ENCODE data around the gene ANXA6.
"Not testable (repeated sequence)": the region's sequence is repeated elsewhere in the genome, so short reads cannot be mapped to it uniquely, and the experiment has no call there.

GRCh38 chr5:151176268-151176667 is 18.7 kb upstream of the ANXA6 start:
- TF ChIP-seq CTCF (optimal IDR thresholded peaks at IDR 0.05 in 1 of 3, IDR thresholded peaks at IDR 0.05 in 1 of 3, conservative IDR thresholded peaks at IDR 0.05 in 1 of 3; ENCODE audit: extremely low read depth in 1 of 3, insufficient read depth in 2 of 3, low read length in 3 of 3); EZH2 (IDR thresholded peaks at IDR 0.05; ENCODE audit: low read length): not testable (repeated sequence)
